Measurements from ENCODE around the gene POP4. TPM values are rescaled to one million over a fixed set of nuclear protein-coding genes. Genes with fewer than 3 reads are reported as not detected.
"Not testable (repeated sequence)": the region's sequence is repeated elsewhere in the genome, so short reads cannot be mapped to it uniquely, and the experiment has no call there.

The POP4 gene, protein sequence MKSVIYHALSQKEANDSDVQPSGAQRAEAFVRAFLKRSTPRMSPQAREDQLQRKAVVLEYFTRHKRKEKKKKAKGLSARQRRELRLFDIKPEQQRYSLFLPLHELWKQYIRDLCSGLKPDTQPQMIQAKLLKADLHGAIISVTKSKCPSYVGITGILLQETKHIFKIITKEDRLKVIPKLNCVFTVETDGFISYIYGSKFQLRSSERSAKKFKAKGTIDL
- total RNA-seq: 30.8 TPM

DNA sequence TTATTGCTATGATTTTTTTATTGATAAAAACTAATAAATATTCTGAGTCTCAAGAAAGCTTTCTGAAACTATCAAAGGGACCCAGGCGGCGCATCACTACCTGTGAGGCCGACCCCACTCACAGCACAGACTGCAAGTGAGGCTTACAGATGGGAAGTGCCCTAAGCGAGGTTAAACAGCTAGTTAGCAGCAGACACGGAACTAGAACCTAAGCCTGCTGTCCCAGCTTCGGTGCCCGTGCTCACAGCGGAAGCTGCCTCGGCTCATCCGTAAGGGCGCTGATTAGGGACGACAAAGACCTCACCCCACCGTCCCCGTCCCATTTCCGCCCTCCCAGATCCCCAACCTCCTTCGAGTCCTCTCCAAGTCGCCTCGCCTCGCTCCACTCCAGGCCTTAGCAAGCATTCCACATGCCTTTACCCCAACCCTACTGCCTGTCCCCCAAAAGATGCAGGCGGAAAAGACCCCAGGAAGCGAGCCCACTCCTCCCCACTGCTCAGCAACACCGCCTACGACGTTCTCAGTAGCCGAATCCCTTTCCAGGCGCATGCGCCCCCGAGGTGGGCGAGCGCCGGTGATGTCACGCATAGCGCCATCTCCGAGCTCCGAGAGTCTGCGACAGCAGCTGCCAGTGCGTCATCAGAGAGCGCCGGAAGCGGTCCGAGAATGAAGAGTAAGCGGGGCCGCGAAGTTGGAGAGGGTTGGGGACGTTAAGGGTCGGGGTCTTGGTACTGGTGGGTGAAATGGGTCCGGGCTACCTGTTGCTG is at the start of gene POP4:
POP4 (plus strand) TSS at position 631 of the 767 bp plus-strand sequence; CDS start at position 667, 36 bp downstream.
- peak; percentile 91 for DNase-seq

DNA sequence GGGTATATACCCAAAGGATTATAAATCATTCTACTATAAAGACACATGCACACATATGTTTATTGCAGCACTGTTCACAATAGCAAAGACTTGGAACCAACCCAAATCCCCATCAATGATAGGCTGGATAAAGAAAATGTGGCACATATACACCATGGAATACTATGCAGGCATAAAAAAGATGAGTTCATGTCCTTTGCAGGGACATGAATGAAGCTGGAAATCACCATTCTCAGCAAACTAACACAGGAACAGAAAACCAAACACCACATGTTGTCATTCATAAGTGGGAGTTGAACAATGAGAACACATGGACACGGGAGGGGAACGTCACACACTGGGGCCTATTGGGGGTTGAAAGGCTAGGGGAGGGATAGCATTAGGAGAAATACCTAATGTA is 47.0 kb upstream of the POP4 start:
- not testable (repeated sequence) for DNase-seq

DNA sequence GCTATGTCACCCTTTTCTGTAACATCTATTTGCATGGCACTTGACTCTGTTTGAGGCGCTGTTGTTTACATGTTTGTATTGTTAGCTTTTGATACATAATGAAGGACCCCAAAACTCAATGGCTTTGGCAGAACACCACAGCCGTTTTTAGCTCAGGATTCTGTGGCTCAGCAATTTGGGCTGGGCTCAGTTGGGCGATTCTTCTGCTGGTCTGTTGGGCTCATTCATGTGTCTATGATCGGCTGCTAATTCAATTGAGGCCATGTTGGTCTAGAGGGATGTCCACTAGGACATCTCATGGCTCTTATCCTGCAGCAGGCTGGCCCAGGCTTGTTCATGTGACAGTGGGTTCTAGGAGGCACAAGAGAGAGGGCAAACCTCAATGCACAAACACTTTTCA is 46.3 kb upstream of the POP4 start:
- DNase-seq: no peak

GRCh38 chr19:29560313-29561075 is 45.6 kb upstream of the POP4 start:
- DNase-seq: no peak

GRCh38 chr19:29561601-29562000 is 44.5 kb upstream of the POP4 start:
- DNase-seq: no peak

DNA sequence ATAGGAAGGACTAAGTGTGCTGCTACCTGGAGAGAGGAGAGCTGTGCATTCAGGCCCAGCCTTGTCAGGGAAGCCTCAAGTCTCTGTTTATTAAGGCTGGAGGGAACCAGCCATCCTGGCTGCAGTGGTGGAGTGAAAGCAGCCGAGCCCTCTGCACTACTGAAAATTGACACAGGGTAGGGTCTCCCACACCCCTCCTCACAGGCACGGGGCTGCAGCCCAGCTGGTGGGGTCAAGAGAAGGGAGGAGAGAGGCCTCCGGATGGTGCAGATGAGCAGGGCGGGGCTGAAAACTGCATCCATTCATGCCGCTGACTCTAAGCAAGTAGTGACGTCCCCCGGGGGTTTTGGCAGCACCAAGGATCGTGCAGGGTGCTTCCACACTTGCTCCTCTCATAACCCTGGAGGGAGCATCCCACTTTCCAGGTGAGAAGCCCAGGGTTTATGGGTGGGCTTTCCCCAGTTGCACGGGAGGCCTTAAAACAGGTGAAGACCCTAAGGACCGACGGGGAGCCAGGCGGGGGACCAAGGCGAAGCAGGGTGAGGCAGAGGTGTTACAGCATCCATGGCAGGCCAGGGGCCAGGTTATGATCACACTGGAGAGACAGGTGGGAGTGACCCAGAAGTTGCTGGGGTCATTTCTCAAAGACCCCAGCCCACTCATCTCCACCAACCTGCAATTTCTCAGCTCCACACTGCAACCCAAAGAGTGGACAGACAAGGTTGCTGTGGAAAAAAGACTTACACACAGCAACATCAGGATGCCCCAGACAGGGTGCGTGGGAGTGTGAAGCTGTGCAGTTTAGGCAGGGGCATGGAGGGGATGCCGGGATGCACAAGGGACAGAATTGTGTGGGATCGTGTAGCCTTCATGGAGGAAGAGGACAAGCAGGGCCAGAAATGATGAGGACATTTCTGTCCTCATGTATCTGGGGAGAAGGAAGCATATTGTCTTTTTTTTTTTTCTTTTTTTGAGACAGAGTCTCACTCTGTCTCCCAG is 43.5 kb upstream of the POP4 start:
- DNase-seq: no peak

DNA sequence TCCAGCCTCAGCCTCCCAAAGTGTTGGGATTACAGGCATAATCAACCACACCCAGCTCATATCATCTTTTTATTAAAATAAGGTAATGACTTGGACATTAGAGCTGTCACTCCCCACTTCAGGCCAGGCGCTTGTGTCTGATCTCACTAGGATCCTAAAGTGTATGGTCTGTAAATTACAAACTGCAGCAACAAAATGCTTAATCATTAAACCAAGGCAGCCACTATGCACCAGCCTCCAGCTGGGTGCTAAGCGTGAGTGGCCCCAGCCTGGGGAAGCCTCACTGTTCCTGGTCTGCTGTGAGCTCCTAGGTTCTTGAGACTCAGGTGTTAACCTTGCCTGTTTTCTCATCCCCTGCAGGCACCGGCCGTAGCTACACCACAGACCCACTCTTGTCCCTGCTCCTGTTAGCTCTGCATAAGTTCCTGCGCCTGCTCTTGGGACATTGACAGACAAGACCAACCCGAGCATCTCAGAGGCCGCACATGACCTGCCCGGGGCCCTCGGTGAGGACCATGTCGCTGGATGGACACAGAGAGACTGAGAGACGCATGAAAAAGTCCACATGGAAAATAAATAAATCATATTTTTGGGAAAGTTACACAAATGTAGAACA is 42.5 kb upstream of the POP4 start:
- DNase-seq: no peak

GRCh38 chr19:29564574-29565005 is 41.5 kb upstream of the POP4 start:
- DNase-seq: no peak

GRCh38 chr19:29565171-29565570 is 40.9 kb upstream of the POP4 start:
- no peak for DNase-seq

- no peak for DNase-seq
Observed at GRCh38 chr19:29566496-29567054, 39.5 kb upstream of the POP4 start.

DNA sequence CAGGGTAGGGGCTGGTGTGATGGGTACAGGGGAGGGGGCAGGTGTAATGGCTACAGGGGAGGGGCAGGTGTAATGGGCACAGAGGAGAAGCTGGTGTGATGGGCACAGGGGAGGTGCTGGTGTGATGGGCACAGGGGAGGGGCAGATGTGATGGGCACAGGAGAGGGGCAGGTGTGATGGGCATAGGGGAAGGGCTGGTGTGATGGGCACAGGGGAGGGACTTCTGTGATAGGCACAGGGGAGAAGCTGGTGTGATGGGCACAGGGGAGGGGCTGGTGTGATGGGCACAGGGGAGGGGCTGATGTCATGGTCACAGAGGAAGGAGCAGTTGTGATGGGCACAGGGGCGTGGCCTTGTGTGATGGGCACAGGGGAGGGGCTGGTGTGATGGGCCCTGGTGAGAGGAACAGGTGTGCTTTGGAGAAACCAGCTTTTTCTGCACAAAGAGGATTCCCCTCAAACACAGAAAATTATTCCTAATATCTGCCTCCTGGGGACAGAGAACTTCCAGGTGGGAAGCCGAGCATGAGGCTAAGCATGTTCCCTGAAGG is 38.6 kb upstream of the POP4 start:
- DNase-seq: no peak

GRCh38 chr19:29568036-29569025 is 37.8 kb upstream of the POP4 start:
- DNase-seq: no peak

DNA sequence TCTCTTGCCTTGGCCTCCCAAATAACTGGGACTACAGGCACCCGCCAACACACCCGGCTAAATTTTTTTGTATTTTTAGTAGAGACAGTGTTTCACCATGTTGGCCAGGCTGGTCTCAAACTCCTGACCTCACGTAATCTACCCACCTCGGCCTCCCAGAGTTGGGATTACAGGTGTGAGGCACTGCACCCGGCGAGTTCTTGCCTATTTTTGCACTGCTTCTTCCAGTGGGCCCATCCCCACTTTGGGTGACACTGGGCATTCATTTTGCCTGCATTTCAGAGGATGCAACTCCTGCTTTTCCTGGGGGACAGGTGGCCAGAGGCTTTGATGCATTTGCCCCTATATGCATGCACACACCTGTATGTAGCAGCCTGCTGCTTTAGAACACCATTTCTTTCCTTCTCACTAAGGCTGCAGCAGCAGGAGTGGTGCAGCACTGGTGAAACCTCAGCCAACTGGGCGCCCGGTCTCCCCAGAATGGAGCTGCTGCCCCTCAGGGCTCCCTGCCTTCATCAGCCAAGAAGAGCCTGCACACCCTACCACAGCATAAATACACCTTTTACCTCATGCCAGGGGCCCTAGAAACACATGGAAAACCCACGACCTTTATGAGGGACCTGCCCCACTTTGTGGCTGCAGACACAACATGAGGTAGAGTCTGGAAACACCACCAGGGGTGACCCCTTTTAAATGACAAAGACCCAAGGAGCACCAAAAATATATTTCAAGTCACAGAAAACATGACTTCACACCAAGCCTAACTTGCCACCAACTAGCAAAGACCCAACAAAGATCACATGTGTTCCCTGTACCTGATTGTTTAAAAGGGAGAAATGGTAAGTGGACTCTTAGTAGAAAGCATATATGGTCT is 36.8 kb upstream of the POP4 start:
- no peak for DNase-seq

GRCh38 chr19:29571181-29571580 is 34.9 kb upstream of the POP4 start:
- no peak for DNase-seq

GRCh38 chr19:29573486-29573885 is 32.6 kb upstream of the POP4 start:
- DNase-seq: no peak

DNA sequence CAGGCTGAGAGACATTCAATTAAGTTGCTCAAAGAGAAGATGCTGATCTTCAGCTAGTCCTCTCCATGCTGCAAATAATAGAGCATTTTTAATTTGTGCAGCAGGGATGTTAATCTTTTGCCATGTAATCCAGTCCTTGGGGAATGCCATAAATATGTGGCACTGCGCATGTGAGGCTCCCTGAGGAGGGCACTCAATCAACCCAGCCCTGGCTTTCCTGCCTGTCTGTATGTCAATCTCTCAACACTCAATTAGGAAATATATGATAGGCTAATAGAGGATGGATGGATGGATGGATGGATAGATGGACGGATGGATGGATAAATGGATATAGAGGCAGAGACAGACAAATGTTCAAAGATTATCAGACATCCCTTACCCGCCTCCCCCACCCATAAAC is 31.6 kb upstream of the POP4 start:
- no peak for DNase-seq

DNA sequence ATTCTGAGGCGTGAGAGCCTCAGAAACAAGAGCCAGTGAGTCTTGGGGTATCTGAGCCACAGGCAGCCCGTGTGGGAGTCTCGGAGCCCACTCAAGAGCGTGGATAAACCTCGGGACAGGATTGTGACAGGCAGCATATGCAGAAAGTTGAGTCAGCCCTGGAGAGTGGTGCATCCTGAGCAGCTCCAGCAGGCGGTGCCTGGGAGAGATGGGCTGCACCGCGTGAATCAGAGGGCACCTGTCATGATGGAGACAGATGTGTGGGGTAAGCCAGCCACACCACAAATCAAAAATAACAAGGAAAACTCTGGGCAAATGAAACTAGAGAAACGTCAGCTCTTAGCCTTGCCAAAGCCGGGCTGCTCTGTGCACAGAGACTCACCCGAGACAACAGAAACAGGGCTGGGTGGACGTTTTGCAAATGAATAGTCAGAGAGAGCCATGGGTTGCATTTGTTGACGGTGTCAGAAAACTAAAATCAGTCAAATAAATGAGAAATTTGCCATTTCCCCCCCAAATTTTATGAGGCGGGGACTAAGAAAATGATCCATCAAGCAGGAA is 30.0 kb upstream of the POP4 start:
- DNase-seq: no peak

Data from skin of body (tissue), 2 donors.